SHP77 (cell line): ENCODE data around the gene PCDH15.

Source experiments
- DNase-seq, 2 experiments: peaks; one replicate each; lab custom pipeline; 2025; lab: John Stamatoyannopoulos, UW

The PCDH15 gene

GRCh38 chr10:54800741-54801421 is at the start of gene PCDH15:
Gene PCDH15, minus strand, starts transcription at chr10:54801231. Its CDS starts 136,969 bp downstream, at chr10:54664262.
- DNase-seq: peak; percentile 27 to 52

GRCh38 chr10:54843932-54844331 is 42.9 kb upstream of the PCDH15 start:
- no peak for DNase-seq

GRCh38 chr10:54843085-54843646 is 42.1 kb upstream of the PCDH15 start:
- no peak for DNase-seq

GRCh38 chr10:54837479-54837878 is 36.4 kb upstream of the PCDH15 start:
- DNase-seq: no peak

- DNase-seq: no peak
Observed at GRCh38 chr10:54833029-54833428, 32.0 kb upstream of the PCDH15 start.

GRCh38 chr10:54826994-54827560 is 26.0 kb upstream of the PCDH15 start:
- DNase-seq: no peak

- DNase-seq: no peak
Observed at GRCh38 chr10:54815583-54815982, 14.6 kb upstream of the PCDH15 start.

GRCh38 chr10:54808186-54808935 is 7.3 kb upstream of the PCDH15 start:
- DNase-seq: no peak

- DNase-seq: no peak
Observed at GRCh38 chr10:54799506-54799905, 1.5 kb downstream of the PCDH15 start.

GRCh38 chr10:54797636-54798321 is 3.3 kb downstream of the PCDH15 start:
- no peak for DNase-seq

- no peak for DNase-seq
Observed at GRCh38 chr10:54796881-54797280, 4.2 kb downstream of the PCDH15 start.

GRCh38 chr10:54776622-54777021 is 24.4 kb downstream of the PCDH15 start:
- no peak for DNase-seq

- no peak for DNase-seq
Observed at GRCh38 chr10:54772468-54773122, 28.4 kb downstream of the PCDH15 start.

GRCh38 chr10:54769051-54769450 is 32.0 kb downstream of the PCDH15 start:
- DNase-seq: no peak

- no peak for DNase-seq
Observed at GRCh38 chr10:54758791-54759190, 42.2 kb downstream of the PCDH15 start.

GRCh38 chr10:54749623-54750022 is 51.4 kb downstream of the PCDH15 start:
- no peak for DNase-seq

- no peak for DNase-seq
Observed at GRCh38 chr10:54745436-54745835, 55.6 kb downstream of the PCDH15 start.

- DNase-seq: no peak
Observed at GRCh38 chr10:54742416-54742815, 58.6 kb downstream of the PCDH15 start.

GRCh38 chr10:54728511-54728910 is 72.5 kb downstream of the PCDH15 start:
- no peak for DNase-seq

GRCh38 chr10:54722075-54722474 is 79.0 kb downstream of the PCDH15 start:
- DNase-seq: no peak

- DNase-seq: no peak
Observed at GRCh38 chr10:54710918-54711317, 90.1 kb downstream of the PCDH15 start.

- no peak for DNase-seq
Observed at GRCh38 chr10:54708591-54708990, 92.4 kb downstream of the PCDH15 start.
